Astrocyte (in vitro differentiated cells and primary cell): ENCODE measurements around the gene PATL1.

Experiments used
- CTCF ChIP-seq: IDR thresholded peaks from 2 replicates; pipeline ENCODE4 v1.5.1; 2011; ENCODE audit warnings: low read depth, mild to moderate bottlenecking, inconsistent platforms, low read length, moderate library complexity; ENCODE audit not compliant: insufficient read depth
- EZH2 ChIP-seq: IDR thresholded peaks from 2 replicates; pipeline ENCODE4 v1.6.1; 2012; ENCODE audit warnings: mild to moderate bottlenecking, low read length, inconsistent platforms; ENCODE audit not compliant: insufficient read depth

DNA sequence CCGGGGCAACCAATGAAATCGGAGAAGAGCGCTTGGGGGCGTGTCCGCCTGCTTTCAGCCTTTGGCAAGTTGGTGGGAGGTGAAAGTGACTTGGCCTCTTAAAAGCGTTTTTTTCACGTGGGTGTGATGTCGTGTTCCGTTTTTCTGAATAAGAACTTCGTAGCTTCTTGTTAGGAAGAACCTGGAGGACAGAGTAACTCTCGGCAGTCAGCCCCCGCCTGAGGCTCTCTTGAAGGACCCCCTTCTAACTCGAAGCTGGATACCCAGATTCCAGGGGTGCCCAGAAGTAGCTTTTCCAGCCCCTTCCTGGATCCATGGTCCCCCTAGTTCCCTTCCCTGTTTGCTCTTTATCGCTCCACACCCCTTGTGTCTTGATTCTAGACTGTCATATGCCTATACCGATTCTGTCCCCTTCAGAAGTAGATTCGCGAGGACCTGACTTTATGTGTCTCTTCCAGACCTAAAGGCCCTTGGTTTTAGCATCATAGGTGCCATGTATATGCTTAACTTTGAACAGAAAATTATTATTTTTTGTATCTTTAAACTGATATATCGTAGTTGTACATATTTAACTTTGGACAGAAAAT lies 52.3 kb downstream of the PATL1 start:
- TF ChIP-seq CTCF (no peak), EZH2 (no peak)
